ENCODE measurements around the gene SLC10A3.

Gene SLC10A3

DNA sequence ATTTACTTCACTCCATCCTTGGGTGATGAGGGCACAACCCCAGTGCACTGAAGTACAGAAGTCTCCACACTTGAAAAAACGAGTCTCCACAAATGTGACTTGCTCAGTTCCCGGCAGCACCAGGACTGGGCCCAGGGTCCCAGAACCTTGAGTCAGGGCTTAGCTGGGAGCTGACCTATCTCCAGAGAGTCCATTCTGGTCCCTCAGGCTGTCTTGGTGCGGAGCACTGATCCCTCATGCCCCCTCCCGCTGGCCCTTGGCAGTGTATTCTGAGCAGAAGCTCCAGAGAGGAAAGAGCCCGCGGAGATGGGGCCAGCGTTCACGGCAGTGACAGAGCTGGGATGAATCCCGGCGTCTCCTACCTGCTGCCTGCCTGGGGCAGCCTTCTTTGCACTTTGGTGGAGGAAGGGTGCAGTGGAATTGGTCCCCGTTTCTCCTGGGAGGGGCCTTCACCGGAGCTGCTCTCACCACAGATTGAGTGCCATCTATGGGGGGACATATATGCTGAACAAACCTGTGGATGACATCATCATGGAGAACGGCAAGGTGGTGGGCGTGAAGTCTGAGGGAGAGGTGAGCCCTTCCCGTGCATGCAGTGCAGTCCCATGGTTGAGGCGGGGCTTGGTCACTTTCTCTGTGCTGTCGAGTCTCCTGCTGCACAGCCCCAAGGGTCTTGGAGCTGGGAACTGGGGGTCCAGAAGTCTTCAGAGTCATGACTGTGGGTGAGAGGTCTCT lies 49.6 kb downstream of the SLC10A3 start:
- no peak for DNase-seq (ENCODE audit: low read depth in 2 of 2)

DNA sequence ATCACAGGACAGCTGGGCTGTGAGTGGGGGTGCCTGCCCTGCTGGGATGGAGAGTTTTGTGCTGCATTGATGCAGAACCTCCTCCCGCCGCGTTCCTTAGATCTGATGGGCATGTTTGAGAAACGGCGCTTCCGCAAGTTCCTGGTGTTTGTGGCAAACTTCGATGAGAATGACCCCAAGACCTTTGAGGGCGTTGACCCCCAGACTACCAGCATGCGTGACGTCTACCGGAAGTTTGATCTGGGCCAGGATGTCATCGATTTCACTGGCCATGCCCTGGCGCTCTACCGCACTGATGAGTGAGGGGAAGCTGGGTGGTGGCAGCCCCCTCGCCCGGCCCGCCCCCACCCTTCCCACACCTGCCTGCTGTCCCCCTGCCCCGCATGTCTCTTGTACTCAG lies 50.6 kb downstream of the SLC10A3 start:
- DNase-seq (ENCODE audit: low read depth in 2 of 2), result no peak

DNA sequence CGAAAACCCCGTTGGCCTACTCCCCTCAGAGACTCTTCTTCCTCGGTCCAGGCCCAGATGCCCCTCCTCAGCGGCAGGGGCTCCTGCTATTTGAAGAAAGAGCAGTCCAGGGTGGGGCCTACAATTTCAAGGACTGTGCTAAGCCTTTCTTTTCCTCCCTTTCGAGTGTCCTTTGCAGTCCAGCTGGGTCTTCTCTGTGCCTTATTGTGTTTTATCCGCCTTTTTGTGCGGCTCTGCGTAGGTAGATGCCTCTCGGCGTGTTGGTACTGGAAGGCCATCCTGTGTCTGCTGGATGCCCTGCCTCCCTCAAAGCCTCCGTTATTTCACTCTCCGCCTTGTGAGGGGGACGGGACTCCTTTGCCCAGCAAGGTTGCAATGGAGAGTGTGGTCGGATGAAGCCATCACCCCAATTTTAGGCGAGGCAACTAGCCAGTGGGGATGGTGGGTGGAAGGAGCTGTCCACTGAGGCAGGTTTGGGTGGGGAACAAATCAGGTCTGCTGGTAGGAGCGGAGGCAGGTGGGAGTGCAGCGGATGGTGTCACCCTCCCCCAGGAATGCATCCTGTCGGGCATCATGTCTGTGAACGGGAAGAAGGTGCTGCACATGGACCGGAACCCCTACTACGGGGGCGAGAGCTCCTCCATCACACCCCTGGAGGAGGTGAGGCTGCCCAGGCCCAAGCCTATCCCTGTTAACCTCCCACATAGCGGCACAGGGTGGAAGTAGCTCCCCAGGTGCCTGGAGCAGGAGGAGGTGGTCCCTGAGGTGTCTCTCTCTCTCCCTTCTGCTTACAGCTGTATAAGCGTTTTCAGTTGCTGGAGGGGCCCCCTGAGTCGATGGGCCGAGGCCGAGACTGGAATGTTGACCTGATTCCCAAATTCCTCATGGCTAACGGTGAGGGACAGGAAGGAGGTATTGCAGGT lies 52.2 kb downstream of the SLC10A3 start:
- DNase-seq (ENCODE audit: low read depth in 2 of 2), result no peak

Measured in stimulated activated CD8-positive, alpha-beta memory T cell treated with anti-CD3 and anti-CD28 coated beads, Interleukin-7, amount 100 ng/mL, for 4 hours (primary cell).